NCI-H748 (cell line): ENCODE data around the gene CSRP1.

Experiments used
- DNase-seq: peaks from one replicate; lab custom pipeline; 2025; ENCODE audit not compliant: unreplicated experiment; lab: John Stamatoyannopoulos, UW

Gene CSRP1

DNA sequence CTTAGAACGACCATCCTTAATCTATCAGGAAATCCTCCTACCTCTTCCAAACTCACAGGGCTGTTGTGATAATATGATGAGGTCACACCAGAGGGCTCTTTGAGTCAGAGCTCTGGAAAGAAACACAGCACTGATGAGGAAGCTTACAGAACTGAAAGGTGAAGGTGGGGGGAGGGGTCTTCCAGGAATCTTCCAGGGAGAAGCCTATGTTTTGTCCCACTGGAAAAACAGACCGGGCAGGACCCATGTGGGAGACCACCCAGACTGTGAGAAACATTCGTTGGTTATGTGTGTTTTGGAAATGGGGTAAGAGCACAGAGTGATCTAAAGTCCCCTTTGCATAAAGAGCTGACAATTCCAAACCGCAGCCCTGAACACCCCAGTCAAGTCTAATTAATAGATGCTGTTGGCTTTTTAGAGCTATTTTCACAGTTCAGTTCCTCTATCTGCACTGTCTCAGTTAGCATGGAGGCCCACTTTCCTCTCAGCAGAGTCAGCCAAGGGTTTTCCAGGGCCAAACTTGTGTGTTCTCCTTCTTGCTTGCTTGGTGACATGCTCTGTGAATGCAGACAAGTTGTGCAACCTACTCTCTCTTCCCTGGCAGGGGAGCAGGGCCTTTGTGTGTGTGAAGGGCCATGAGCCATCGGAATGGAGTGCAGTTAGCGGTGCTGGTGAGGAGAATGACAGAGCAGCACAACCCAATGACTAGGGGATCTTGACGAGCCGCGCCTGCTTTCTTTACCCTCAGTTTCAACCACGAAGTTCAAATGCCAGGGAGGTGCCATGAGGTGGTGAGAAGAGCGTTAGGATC is 50.2 kb downstream of the CSRP1 start:
- DNase-seq = no peak

DNA sequence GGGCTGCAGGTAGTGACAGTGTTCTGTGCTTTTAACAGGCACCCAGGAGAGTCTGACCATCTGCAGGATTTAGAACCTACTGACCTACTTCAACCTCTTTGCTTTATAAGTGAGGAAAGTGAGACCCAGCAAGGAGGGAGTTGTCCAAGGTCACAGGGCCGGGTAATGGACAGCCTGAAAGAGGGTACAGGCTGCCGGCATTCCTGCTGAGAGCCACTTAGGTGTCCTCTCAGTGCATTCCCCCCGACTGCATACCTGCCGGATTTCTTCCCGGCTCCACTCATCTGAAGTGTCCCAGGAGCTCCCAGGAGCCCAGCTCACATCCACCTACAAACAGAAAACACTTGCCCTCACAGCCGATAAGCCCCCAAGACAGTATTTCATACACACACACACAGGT is 51.8 kb downstream of the CSRP1 start:
- no peak for DNase-seq

DNA sequence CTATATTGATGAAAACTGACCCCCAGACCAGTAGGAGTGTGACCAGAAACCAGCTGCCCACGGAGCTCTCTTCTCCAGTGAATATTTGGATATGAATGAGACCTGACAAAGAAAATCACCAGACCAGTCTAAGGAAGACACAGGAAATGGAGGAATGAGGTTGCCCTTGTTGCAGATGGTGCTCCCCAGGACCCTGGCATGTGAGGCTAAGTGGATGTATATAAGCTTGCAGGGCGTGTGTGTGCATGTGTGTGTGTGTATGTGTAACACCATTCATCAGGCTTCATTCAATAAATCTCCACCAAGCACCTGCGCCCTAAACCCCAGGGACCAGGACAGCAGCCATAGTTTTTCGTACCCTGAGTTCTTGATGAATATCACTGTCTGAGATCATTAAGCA is 52.3 kb downstream of the CSRP1 start:
- DNase-seq = no peak

DNA sequence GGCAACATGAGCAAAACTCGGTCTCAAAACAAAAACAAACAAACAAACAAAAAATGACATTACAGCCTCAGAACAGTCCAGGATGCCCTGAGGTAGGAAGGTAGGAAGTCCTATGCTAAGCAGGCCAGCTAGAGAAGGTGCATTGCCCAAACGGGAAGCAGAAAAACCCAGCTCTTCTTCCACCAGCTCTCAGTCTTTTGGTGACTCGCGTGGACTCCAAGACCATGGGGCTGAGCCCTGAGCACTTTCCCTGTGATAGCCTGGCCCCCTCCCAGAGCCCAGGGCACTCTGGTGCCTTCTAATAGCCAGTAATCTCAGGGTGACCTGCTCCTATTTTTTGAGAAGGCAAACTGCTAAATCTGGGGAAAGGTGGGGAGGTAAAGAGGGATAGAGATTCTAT is 54.1 kb downstream of the CSRP1 start:
- no peak for DNase-seq

- DNase-seq = no peak
Observed at GRCh38 chr1:201450721-201451291, 56.1 kb downstream of the CSRP1 start.

DNA sequence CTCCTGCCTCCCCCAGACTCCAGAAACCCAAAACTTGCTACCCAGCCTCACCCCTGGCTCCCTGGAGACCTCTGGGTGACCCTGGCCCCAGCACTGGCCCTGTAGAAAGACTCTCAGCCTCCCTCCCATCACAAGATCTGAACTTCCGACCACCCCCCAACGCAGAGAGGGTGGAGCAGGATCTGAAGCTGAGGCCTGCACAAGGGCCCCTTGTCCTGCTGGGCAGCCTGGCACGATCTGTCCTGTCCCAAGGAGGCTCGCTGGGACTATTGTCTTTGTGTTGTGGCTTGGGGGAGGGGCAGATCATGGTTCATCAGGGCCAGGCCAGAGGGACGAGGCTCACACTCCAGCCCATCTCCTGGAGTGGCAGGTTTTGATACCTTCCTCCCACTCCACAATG is 57.9 kb downstream of the CSRP1 start:
- DNase-seq = no peak

DNA sequence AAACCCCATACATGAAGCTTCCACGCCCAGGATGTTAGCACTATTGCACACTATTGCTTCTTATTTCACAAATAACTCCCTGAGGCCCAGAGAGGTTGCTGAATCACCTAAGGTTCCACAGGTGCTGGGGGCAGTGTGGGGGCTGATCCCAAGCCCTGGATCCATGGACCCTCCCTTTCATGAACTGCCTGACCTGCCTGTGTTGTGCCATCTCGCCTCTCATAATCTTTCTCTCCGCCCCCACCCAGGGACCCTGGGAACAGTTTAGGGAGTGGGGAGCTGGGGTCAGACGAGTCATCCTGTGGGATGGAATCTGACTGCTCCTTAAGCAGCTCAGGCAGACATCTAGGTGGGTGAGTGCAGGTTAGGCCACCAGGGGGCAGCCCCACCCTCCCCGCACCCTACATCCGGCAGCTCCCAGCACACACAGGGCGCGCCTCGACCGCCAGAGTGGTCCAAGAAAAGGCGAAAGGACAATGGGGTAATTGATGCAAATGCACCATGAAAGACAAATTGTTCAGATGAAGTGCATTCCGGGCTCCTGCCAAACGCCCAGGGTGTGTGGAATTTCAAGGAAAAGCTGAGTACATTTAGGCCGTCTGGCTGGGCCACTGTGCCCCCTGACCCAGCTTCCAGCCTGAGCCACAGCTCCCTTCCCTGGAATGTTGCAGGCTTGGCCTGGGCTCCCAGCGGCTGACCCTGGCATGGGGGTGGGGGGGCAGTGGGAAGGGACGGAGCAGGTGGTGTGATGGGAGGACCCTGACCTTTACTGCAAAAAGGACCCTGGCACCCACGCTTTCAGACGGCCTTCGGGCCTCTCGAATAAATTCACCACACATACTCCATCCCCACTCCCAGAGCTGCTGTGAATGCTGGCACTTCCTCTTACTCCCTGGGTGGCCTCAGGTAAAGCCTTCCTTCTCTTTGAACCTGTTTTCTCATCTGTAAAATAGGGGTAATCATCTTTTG is 58.7 kb downstream of the CSRP1 start:
- DNase-seq = peak; percentile 57

DNA sequence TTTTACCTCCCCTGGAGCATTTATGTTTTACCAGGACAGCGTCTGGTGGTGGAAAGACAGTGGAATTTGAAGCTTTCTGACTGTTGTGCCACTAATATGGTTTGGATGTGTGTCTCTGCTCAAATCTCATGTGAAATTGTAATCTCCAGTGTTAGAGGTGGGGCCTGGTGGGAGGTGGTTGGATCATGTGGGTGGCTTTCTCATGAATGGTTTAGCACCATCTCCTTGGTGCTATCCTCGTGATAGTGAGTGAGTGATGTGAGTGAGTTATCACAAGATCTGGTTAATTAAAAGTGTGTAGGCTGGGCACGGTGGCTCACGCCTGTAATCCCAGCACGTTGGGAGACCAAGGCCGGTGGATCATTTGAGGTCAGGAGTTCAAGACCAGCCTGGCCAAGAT is 61.6 kb downstream of the CSRP1 start:
- DNase-seq = no peak

DNA sequence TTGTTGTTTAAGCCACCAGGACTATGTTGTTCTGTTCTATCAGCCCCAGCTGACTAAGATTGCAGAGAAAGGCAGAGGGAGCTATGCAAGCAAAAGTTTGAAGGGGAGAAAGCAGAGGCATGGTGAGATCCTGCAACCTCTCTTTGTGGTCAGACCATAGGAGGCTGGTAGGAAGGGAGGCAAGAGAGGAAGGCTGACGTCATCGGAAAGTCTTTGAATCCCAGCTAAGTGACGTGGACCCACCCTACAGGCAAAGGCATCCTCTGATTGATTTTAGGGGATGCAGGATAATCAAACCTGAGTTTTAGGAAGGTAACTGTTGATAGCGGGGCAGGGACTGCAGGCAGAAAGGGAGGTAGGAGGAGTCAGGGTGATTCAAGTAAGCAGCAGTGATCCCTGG is 62.1 kb downstream of the CSRP1 start:
- DNase-seq = no peak

DNA sequence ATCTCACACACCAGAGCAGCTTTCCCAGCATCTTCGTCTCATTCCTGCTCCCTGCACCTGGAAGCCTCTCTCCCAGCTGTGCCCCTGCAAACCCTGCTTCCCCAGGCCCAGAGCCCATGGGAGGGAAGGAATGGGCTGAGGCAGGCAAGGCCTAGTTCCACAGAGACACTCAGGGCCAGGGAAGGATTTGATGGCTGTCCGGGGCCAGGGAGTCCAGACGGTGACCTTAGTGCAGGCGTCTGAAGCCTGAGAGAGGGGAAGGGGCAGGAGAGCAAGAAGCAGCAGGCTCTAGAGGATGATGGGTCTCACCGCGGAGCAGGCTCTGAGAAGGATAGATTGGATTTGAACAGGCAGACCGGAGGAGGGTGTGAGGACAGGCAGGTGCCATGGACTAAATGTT is 63.2 kb downstream of the CSRP1 start:
- no peak for DNase-seq

DNA sequence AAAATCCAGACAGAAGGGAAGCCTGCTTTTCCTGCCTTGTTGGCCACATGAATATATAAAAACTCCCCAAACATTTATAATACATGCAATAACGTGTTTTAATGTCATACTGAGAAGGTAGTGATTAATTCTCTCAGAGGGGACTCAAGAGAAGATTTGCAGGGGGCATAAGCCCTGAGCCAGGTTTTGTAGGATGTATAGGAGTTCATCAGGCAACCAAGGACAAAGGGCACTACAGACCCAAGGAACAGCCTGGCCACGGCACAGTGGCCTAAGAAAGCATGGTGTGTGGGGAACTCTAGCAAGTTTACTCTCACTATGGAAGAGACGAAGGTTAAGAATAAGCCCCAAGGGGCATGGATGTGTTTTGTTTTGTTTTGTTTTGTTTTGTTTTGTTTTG is 70.0 kb downstream of the CSRP1 start:
- DNase-seq = no peak

GRCh38 chr1:201436393-201436792 is 70.5 kb downstream of the CSRP1 start:
- DNase-seq = peak; percentile 15

DNA sequence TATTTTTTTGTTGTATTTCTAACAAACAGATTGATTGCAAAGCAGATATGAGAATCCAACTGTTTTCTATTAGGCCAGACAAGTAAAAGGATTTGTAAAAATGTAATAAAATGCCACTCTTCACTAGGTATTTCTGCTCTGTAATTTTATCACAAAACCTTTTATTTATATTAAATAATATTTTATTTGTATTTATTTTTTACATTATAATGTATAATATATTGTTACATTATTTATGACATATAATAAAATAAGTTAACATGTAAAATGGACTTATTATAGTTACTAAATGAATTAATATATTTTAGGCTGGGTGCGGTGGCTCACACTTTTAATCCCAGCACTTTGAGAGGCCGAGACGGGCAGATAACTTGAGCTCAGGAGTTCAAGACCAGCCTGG is 72.7 kb downstream of the CSRP1 start:
- no peak for DNase-seq

DNA sequence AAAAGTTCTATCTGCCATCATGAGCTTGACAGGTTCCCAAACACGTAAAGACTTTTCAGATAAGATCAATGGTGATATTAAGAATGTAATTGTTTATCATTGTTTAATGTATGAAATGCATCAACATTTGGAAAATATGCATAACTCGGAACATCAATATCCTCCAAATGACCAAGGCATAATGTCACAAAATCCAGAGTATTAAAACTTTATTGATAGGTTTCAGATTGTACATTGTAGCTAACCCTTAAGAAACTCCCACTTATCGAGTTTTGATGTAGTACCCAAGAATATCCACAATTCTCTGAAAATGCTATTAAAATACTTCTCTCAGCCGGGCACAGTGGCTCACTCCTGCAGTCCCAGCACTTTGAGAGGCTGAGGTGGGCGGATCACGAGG is 73.3 kb downstream of the CSRP1 start:
- DNase-seq = no peak
